ENCODE measurements around the gene ZNHIT6. TPM values are rescaled to one million over a fixed set of nuclear protein-coding genes. Genes with fewer than 3 reads are reported as not detected.

The ZNHIT6 gene, protein sequence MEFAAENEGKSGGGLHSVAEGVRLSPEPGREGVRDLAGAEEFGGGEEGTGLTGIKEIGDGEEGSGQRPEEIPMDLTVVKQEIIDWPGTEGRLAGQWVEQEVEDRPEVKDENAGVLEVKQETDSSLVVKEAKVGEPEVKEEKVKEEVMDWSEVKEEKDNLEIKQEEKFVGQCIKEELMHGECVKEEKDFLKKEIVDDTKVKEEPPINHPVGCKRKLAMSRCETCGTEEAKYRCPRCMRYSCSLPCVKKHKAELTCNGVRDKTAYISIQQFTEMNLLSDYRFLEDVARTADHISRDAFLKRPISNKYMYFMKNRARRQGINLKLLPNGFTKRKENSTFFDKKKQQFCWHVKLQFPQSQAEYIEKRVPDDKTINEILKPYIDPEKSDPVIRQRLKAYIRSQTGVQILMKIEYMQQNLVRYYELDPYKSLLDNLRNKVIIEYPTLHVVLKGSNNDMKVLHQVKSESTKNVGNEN
- 11.6 TPM for polyA plus RNA-seq (2012; ENCODE audit: insufficient read depth, insufficient read length, low read depth)

DNA sequence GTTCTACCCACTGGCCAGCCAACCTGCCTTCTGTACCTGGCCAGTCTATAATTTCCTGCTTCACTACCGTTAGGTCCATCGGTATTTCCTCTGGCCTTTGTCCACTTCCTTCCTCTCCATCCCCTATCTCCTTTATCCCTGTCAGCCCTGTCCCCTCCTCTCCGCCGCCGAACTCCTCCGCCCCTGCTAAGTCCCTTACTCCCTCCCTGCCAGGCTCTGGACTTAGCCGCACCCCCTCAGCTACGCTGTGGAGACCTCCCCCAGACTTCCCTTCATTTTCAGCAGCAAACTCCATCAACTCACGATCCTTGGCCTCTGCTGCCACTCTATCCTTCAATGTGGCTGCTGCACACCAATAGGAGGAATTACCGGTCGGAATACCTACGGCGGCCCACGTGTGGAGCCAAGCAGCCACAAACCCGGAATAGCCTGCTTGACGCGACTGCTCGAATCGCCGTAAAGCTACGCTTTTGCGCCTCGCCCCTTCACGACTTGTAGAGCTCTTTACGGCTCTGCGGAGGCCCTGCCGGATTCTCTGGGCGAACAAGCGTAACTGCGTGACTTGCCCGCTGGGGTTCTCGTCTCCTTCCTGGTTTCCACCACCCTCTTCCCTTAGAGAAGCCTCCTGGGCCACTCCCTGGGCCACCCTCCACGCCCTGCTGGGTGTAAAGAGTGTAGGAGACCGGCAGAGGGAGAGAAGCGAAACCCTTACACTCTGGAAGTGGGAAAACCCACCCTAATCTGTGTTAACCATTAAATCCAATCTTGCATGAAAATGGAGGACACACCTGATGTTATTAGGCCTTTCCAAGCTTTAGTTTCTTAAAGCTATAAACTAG, at the start of gene ZNHIT6:
Gene ZNHIT6, minus strand, starts transcription at position 444 of the 839 bp plus-strand sequence. Its CDS starts 149 bp downstream, at position 295.
- Histone ChIP-seq H3K36me3 (no peaks in the 10 kb centered on the region), H3K9me3 (no peaks in the 10 kb centered on the region), H3K4me1 (no peaks in the 10 kb centered on the region), H3K27me3 (no peaks in the 10 kb centered on the region), H3K4me3 (ENCODE audit: low read depth, low read length) (peak within 1 kb of the TSS; percentile 85)
- TF ChIP-seq CTCF (IDR thresholded peaks at IDR 0.05; ENCODE audit: low read depth, low read length): peak; percentile 30; the same call in 1 of the 2 replicates
- peak; percentile 86 for DNase-seq

- no peak overlapping the region for H3K4me3 ChIP-seq (ENCODE audit: low read depth, low read length)
- H3K27me3 ChIP-seq: no peaks in the 10 kb centered on the region
- DNase-seq: no peak
- no peak for TF ChIP-seq CTCF (IDR thresholded peaks at IDR 0.05; ENCODE audit: low read depth, low read length)
- no peaks in the 10 kb centered on the region for H3K4me1 ChIP-seq
- H3K9me3 ChIP-seq: no peaks in the 10 kb centered on the region
- no peaks in the 10 kb centered on the region for H3K36me3 ChIP-seq
These were observed 48.6 kb upstream of the ZNHIT6 start for GRCh38 chr1:85756864-85757263.

GRCh38 chr1:85748120-85748519, 39.9 kb upstream of the ZNHIT6 start:
- Histone ChIP-seq H3K36me3 (no peaks in the 10 kb centered on the region), H3K27me3 (no peaks in the 10 kb centered on the region), H3K9me3 (no peaks in the 10 kb centered on the region), H3K4me3 (ENCODE audit: low read depth, low read length) (no peak overlapping the region), H3K4me1 (no peaks in the 10 kb centered on the region)
- no peak for DNase-seq
- no peak for TF ChIP-seq CTCF (IDR thresholded peaks at IDR 0.05; ENCODE audit: low read depth, low read length)

DNA sequence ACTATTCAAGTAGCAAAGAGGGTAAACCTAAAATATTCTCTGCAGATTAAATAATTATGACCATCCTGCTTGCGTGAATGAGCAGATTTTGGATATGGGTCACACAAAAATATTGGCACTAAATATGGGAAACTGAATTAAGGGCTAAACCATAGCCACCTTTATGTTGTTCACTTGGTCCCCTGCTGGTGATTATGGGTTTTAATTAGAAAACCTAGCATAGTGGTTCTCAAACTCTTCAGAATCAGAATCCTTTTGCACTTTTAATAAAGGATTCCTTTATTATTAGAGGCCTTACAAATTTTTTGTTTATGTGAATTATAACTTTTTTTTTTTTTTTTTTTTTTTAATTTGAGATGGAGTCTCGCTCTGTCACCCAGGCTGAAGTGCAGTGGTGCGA, 38.5 kb upstream of the ZNHIT6 start:
- Histone ChIP-seq H3K4me1 (no peaks in the 10 kb centered on the region), H3K4me3 (ENCODE audit: low read depth, low read length) (no peak overlapping the region), H3K27me3 (no peaks in the 10 kb centered on the region), H3K36me3 (no peaks in the 10 kb centered on the region), H3K9me3 (no peaks in the 10 kb centered on the region)
- no peak; the same call in 1 of the 2 replicates for TF ChIP-seq CTCF (IDR thresholded peaks at IDR 0.05; ENCODE audit: low read depth, low read length)
- DNase-seq: no peak

DNA sequence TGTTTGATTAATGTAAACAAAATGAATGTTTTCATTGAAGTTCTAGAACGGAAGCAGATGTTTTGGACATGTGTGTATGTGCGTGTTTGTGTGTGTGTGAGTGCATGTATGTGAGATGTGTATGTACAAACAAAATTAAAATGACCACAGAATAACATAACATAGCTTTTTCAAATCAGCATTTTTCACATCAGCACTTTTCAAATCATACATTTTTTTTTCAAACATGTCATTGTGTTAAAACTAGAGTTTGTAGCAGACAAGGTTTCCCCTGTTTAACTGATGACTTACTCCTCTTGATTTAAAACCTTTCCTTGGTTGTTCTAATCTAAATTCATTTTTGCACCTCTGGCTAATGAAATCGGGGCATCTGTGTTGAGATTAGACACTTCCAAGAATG, 35.6 kb upstream of the ZNHIT6 start:
- H3K4me3 ChIP-seq (ENCODE audit: low read depth, low read length): no peak overlapping the region
- no peaks in the 10 kb centered on the region for H3K4me1 ChIP-seq
- no peak for TF ChIP-seq CTCF (IDR thresholded peaks at IDR 0.05; ENCODE audit: low read depth, low read length)
- H3K36me3 ChIP-seq: no peaks in the 10 kb centered on the region
- H3K9me3 ChIP-seq: no peaks in the 10 kb centered on the region
- DNase-seq: no peak
- H3K27me3 ChIP-seq: no peaks in the 10 kb centered on the region
